Stimulated activated CD8-positive, alpha-beta memory T cell treated with anti-CD3 and anti-CD28 coated beads, Interleukin-15, amount 100 ng/mL, for 1 hour (primary cell): Measurements from ENCODE around the gene ANKMY1.

ENCODE experiments used
- DNase-seq: peaks from one replicate; pipeline ENCODE4 v3.0.0-alpha.2; 2020; ENCODE audit warnings: low read depth

ANKMY1 gene

DNA sequence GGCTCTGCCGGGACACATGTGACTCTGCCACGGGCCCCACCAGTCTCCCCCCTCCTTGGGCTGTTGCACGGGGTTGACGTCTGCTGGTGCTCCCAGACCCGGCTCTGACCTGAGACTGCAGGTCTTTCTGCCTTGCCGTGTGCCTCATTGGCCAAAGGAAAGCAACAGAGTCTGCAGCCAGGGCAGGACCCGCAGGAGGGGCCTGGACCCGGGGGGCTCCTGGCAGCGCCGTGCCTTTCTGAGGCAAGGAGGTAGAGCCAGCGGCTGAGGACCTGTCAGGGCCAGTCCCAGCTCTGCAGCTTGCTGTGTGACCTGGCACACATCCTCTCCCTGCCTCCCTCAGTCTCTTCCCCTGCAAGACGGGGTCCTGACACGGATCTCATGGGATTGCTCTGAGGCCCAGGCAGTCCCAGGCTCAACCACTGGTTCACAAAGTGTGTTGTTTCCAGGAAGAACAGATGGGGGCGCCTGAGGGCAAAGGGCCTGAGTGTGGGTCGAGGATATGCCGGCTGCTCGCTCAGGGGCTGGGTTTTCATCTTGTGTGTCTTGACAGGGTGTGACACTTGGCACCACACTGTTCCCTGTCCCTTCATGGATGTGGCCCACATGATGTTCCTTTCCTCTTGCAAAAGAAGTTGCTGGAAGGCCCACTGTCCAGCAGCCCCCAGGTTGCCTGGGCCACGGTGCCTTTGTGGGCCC is 37.7 kb upstream of the ANKMY1 start:
- DNase-seq = no peak

DNA sequence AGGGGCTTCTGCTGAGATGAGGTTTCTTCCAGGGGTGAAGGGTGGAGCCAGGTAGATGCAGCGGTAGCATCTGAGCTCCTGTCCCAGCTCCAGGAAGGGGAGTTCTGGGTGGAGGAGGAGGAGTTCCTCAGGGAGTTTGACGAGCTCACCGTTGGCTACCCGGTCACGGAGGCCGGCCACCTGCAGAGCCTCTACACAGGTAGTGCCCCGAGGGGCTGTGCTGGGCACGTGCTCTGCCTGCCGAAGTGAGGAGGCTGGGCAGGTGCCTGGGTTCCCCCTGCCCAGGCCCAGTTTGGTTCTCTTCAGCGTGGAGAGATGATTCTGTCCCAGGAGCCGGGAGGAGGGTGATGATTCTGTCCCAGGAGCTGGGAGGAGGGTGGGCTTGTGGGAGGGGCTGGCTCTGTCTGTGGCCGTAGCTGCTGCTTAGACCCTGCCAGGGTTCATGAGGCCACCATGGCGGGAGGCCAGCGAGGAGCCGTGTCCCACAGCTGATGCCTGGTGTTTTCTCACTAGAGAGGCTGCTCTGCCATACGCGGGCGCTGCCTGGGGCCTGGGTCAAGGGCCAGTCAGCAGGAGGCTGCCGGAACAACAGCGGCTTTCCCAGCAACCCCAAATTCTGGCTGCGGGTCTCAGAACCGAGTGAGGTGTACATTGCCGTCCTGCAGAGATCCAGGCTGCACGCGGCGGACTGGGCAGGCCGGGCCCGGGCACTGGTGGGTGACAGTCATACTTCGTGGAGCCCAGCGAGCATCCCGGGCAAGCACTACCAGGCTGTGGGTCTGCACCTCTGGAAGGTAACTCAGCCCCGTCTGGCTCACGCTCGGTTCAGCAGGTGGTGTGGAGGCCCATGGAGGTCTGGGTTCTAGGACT is 37.0 kb upstream of the ANKMY1 start:
- DNase-seq = no peak

DNA sequence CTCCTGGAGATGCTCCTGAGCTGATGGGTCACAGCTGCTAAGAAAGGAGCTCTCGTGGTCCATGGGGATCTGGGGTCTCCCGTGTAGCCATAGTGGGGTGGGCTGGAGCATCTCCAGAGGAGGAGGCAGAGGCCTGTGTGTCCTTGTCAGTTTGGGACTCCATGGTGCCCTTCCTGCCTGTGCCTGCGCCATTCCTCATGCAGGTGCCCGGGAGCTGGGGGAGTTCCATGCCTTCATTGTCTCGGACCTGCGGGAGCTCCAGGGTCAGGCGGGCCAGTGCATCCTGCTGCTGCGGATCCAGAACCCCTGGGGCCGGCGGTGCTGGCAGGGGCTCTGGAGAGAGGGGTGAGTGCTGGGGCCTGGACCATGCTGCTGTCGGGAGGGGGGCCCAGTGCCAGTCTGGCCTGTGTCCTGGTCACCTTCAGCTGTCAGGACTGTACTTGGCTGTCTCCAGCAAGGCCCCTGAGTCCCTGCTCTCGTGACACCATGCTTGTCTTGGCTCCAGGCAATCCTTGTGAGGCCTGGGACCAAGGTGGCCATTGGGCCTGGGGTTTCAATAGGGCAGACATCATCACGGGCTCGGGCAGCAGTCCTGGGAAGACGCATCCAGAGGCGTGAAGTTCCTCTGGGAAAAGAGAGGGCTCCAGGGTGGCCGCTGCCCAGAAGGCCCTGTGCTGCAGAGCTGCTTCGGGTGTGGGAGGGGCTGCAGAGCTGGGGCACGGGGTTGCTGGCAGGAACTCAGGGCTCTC is 36.1 kb upstream of the ANKMY1 start:
- no peak for DNase-seq

DNA sequence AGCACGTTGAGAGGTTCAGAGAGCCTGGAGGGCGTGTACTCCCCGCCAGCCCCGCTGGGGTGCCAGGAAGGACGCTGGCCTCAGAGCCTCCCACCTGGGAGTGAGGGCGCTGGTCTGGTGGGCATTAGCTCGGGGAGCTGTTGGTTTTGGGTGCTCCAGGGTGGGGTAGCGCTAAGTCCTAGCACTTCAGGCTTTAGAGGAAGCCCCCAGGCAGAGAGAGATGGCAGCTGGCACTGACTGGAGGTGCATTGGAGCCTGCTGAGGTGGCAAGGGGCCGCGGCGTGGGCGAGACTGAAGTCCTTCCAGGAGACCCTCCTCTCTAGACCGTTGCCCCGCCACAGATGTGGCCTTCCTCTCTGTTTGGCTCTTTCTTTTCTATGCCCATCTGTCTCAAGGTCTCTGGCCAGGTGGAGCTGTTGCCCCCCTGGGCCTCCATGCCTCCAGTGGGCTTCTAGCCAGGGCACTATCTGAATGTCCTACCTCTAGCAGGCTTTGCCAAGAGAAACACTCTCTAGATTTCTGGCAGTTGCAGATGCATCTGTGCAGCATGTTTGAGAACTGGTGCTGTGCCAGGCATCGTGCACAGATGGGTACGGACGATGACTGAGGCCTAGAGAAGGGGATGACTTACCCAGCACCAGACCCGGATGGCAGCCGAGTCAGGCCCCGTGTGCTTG is 35.4 kb upstream of the ANKMY1 start:
- no peak for DNase-seq

DNA sequence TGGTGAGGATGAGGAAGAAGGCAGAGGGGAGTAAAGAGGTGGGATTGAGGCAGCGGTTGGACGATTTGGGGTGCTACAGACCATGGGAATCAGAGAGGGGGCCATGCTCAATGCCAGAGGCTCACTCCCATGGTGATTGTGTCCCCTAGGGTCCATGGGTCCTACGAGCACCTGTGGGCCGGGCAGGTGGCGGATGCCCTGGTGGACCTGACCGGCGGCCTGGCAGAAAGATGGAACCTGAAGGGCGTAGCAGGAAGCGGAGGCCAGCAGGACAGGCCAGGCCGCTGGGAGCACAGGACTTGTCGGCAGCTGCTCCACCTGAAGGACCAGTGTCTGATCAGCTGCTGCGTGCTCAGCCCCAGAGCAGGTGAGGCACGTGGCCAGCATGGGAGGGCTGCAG is 34.0 kb upstream of the ANKMY1 start:
- no peak for DNase-seq

DNA sequence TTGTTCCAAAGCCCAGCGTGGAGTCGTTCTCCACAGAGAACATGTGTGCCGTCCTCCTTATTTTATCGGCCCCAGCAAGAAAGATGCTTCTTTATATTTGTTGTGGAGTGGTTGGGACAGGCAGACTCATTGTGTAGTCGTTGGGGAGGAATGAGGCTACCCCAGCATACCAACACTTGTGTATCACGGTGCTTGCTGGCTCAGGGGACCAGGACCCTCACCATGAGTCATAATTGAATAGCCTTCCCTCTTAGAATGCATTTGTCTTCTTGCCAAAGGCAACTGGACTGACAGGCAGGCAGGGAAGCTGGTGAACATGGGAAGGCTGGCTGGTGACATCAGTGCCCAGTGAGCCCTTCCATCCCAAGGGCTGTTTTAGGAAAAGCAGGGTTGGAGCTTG is 33.4 kb upstream of the ANKMY1 start:
- DNase-seq = no peak

DNA sequence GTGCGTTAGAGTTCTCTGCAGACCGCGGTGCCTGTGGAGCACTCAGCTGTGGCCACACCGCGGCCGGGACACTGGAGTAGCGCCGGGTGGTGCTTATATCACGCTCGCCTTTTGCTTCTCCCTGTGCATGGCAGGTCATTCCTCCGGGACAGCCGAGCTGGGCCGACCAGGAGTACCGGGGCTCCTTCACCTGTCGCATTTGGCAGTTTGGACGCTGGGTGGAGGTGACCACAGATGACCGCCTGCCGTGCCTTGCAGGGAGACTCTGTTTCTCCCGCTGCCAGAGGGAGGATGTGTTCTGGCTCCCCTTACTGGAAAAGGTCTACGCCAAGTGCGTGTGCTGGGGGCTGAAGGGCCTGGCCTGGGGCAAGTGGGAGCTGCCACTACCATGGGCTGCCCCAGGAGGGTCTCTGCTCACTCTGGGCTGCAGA is 32.9 kb upstream of the ANKMY1 start:
- no peak for DNase-seq

DNA sequence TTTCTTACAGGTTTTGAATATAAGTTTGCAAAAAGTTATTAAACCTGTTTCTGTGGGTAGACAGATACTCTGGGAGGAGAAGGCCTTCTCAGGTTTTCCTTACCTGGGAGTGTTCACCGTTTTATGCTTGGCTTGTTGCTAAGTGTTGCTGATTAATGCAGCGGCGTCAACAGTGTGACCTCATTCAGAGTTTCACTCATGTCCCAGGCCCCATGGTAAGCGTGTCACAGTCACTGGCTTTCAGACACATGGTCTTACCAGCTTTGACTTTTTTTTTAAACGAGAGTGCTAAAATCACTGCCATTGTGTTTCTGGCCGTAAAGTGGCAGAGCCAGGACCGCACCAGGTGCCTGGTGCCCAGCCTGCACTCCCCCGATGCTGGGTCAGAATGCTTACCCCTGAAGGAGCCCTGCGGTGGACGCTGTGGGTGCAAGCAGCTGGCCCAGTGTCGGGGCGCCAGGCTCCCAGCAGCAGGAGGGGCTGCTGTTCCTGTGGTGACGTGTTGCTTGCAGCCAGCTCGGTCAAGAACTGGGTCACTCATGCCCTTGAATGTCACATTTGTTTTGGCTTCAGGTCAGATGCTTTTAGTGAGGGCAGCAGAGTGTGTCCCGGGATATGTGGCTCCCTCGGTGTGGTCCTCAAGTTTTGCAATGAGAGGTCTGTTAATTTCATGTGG is 32.2 kb upstream of the ANKMY1 start:
- DNase-seq = no peak

DNA sequence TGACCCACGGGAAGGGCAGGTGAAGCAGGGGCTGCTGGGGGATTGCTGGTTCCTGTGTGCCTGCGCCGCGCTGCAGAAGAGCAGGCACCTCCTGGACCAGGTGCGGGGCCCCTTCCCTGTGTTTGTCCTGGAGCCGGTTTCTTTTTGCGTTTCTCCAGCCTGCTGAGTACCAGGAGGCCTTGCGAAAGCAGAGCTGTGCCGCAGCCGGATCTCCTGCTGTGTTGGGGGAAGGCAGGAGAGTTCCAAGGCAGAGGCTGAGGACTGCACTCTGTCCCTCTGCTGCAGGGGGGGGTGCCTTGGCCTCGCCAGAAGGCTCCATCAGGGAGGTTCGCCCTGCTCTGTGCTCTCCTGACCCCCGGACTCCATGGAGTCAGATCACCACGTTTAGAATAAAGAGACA is 31.6 kb upstream of the ANKMY1 start:
- no peak for DNase-seq

DNA sequence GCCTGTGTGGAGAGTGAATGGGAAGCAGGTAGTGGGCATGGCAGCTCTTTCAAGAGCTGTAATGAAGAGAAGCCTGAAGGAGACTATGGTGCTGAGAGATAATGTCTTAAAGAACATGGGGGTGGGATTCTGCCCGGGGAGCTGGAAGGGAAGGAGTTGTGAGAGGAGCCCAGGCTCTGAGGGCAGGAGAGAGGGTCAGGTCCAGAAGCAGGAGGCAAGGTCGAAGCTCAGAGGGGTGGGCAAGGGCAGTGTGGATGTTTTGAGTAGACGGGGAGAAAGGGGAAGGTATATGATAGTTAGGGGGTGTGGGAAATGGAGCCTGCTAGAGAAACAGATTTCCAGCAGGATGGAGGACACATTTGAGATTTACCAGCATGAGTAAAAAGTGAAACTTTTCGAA is 30.9 kb upstream of the ANKMY1 start:
- no peak for DNase-seq

DNA sequence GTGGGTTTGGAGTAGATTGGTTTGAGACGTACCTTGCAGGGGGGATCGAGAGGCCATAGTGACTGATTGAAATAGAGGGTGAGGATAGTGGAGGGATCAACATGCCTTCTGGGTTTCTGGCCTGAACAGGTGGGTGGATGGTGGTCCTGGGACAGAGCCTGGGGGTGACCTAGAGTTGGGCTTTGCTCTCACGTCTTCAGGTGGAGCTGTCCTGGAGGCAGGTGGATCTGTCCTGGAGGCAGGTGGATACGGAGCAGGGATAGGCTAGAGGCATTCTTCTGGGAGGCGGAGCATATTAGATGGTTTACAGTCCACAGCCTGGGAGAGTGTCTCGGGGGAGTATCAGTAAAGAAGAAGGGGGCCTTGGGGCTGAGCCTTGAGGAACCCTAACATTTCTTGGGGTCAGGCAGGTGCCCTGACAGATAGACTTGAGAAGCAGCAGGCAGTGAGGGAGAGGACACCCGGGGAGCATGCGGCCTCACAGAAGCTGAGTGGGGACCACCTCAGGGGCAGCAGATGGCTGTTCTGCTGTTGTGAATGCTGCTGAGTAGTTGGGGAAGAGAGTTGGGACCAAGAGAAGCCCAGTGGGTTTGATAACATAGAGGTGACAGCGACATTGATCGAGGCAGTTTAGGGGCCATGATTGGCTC is 30.3 kb upstream of the ANKMY1 start:
- no peak for DNase-seq

DNA sequence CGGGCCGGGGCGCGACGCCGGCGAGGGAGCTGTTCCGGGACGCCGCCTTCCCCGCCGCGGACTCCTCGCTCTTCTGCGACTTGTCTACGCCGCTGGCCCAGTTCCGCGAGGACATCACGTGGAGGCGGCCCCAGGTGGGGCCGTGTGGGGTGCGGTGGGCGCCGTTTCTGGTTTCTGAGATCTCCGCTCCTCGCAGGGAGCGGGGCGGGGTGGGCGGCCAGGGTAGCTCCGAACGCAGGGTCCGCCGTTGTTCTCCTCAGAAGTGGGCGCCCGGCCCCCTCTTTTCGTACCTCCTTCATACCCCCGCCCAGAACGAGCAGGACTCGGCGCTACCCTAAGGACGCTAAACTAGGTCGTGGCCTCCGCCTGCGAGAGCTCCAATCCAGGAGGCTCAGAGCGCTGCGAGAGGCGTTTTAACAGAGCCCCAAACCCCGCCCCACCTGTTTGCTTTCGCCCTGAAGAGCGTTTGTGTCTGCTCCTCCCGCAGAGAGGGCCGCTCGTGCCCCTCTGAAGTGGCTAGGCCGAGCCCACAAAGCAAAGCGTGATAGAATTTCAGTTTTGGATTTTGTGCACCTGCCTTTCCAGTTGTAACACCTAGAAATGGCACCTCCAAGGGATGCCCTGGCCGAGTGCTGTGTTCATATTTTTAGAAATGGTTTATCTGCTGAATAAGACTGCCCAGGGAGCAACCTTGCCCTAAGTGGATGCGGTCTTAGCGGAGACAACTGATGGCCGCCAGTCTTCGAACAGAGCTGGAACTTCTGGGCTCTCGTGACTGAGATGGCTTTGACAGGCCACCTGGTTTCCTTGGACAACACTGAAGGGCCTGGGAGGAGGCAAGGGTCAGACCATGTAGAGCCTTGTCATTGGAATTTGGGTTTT is 29.4 kb upstream of the ANKMY1 start:
- no peak for DNase-seq

DNA sequence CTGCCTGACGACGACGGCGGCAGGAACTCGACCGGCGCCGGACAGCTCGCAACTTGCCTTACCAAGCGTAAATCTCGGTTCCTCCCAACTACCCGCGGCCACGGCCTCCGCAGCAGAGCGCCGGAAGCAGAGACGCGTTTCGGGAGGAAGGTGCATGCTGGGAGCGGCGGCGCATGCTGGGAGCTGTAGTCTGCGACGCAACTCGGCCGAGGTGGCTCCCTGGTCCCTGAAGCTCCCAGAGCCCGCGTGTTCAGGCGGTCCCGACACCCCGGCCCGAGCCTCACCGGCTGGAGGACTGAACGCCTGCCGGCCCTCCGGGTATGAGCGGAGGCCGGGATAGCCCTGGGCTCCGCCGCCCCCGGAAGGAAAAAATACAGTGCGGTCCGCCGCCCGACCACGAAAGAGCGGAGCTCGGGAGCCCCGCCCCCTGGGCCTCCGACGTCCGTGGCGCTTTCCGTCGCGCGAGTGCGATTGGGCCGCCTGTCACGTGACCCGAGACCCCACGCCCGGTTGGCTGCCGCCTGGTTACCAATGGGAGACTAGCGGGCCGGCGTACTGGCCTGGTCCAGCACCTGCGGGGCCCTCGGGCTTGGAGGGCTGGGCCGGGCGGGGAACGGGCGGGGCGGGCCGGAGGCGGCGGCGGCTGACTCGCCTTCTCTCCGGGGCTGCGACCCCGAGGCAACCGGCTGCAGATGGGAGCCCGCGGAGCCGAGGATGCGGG is 28.6 kb upstream of the ANKMY1 start, which contains the start of gene CAPN10:
Gene CAPN10, plus strand, starts transcription at position 537 of the 721 bp plus-strand sequence. Its CDS starts 178 bp downstream, at position 715.
- DNase-seq = peak; percentile 92

DNA sequence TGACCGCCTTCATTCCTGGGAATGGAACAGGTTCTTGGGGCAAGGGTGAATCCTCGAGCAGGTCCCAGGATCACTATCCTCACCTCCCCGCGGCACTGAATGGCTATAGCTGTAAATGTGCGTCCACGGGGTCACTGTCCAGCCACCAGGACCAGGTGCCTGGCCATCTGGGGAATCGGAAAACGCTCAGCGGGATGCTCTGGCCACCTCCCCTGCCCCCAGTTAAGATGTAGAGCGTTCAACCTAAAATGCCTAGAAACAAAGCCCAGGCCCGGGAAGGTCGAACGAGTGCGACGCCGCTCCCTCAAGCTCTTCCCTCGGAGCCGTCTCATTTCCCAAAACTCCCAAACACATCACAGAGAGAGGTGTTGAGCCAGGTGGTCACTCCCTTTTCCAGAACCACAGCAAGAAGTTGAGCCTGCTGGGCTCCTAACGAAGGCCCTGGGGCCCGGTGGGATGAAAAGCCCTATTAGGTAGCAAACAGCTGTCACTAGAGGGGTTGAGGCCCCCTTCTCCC is 28.0 kb upstream of the ANKMY1 start:
- no peak for DNase-seq

DNA sequence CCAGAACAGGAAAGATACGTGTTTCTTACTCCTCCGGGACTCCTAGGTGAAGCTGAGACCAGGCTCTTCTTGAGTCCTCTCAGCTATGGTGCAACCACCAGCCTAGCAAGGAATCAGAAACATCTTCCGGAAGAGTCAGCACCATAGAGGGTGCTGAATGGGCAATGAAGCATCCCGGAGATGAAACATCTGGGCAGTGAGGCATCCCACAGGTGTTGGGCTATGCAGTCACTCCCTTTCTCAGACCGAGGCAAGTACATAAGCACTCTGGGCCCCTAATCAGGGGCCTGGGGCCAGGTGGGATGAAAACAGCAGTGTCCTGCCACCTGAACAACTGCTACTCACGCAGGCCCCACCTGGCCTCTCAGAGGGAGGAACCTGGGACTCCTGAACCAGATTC is 27.3 kb upstream of the ANKMY1 start:
- DNase-seq = no peak

DNA sequence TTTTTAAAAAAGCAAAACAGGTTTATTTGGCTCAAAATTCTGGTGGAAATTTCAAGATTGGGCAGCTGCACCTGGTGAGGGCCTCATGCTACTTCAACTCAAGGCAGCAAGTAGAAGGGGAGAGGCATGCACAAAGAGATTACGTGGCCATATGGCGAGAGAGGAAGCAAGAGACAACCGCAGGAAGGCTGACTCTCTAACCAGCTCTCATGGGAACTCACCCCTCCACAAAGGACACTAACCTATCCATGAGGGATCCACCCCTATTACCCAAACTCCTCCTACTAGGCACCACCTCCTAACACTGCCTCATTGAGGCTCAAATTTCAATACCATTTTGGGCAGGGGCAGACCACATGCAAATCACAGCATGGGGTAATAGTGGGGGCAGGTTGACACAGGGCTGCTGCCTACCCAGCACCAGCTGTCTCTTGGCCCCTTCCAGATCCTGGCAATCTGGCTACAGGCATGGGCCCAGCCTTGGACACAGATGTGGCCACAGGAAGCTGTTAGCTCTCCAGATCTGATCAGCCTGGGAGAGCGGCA is 26.8 kb upstream of the ANKMY1 start:
- DNase-seq = no peak

DNA sequence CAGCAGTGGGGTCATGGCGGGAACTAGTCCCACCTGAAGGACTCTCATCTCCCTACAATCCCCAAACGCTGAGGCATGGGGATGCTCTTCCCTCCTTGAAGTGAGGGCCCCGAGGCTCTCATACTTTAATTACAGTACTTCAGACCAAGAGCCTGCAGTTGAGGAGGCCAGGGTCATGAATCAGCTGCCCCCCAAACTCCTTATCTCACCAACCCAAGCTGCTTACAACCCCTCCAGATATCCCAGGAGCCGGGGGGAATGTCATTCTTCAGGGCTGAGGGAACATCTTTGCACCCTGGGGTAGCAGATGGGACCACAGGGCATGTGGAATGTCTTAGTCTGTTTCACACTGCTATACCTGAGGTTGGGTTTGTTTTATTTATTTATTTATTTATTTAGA is 26.0 kb upstream of the ANKMY1 start:
- no peak for DNase-seq

DNA sequence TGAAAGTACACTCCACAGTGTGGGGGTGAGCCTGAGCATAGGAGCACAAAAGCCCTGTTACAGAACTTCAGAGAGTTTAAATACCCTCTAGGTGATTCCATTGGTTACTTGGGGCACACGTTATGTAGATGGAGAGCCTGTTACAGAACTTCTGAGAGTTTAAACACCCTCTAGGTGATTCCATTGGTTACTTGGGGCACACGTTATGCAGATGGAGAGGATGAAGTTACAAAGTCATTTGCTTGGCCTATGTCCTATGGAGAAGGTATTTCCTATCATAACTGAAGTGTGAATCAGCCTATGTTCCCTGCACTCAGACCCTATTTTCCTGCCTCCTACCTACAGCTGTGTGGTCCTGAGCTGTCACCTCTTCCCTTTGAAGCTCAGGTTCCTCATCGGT is 25.0 kb upstream of the ANKMY1 start:
- DNase-seq = no peak

DNA sequence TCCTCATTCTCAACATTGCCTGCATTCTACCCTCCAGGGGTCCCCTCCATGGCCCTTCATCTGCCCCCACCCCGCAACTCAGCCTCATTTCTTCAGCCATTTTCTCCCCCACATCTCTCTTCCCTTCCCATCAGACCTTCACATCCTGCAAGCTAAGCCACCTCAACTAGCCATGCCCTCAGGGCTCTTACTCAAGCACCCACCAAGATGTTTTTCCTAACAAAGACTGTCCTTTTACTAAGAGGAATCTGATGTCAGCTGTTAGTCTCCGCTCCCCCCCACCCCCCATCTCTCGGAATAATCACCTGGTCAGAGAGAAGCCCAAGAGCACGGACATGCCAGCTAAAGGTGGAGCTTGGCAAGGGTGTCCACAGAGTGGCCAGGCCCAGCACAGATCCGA is 24.0 kb upstream of the ANKMY1 start:
- DNase-seq = no peak
